ENCODE measurements around the gene HP1BP3. TPM values are rescaled to one million over a fixed set of nuclear protein-coding genes. Genes with fewer than 3 reads are reported as not detected.
A peak's percentile ranks its signal among the peaks of the same experiment; 100 is the strongest.

The HP1BP3 gene
- polyA plus RNA-seq, 1 donor from 2014 or later = 389 TPM

DNA sequence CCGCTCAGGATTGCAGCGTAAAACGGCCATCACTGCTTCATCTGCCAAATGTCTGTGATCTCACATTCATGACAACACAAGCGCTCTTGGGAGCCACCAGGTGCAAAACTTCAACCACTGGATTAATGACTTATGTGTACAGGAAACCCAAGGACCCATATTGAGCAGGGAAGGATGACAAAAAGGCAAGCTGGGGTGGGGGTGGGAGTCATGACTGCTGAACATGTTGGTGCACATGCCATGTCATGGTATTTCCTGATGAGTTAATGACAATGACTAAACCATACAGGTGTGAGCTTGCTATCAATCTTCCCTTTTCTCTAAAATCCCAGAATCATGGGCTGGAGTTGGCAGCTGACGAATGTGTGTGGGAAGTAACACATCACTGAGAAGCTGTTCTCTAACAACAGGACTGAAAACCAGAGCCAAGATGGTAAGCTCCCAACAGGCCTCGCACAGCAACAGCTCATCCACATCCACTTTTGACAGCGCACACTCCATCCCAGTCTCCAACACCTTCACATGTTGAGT is 51.5 kb downstream of the HP1BP3 start:
- Histone ChIP-seq H3K79me2 (replicated peaks; ENCODE audit: insufficient read depth, low read length) (no peaks in the 10 kb centered on the region), H3K27ac (ENCODE audit: low read length) (no peak overlapping the region), H3K9me2 (ENCODE audit: insufficient read depth, low read length) (no peaks in the 10 kb centered on the region), H2AFZ (ENCODE audit: low read depth, low read length) (no peak overlapping the region), H3F3A (ENCODE audit: insufficient read depth, low read length, poor library complexity, severe bottlenecking) (no peaks in the 10 kb centered on the region), H4K20me1 (ENCODE audit: insufficient read depth) (no peaks in the 10 kb centered on the region), H3K4me2 (ENCODE audit: low read length) (no peak overlapping the region), H3K9ac (ENCODE audit: low read length) (no peak overlapping the region), H3K27me3 (ENCODE audit: insufficient read depth, low read depth, low read length) (peaks cover 11% of the 10 kb centered on the region), H3K36me3 (ENCODE audit: insufficient read depth, low read length) (no peaks in the 10 kb centered on the region), H3K9me3 (ENCODE audit: low read length) (no peaks in the 10 kb centered on the region), H3K4me3 (ENCODE audit: low read length) (no peak overlapping the region)
- no peak for TF ChIP-seq RAD21 (conservative IDR thresholded peaks at IDR 0.05)
- TF ChIP-seq, protein P1, sequence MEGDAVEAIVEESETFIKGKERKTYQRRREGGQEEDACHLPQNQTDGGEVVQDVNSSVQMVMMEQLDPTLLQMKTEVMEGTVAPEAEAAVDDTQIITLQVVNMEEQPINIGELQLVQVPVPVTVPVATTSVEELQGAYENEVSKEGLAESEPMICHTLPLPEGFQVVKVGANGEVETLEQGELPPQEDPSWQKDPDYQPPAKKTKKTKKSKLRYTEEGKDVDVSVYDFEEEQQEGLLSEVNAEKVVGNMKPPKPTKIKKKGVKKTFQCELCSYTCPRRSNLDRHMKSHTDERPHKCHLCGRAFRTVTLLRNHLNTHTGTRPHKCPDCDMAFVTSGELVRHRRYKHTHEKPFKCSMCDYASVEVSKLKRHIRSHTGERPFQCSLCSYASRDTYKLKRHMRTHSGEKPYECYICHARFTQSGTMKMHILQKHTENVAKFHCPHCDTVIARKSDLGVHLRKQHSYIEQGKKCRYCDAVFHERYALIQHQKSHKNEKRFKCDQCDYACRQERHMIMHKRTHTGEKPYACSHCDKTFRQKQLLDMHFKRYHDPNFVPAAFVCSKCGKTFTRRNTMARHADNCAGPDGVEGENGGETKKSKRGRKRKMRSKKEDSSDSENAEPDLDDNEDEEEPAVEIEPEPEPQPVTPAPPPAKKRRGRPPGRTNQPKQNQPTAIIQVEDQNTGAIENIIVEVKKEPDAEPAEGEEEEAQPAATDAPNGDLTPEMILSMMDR (IDR thresholded peaks at IDR 0.05; ENCODE audit: poor library complexity, severe bottlenecking) = no peak
- TF ChIP-seq EZH2 (IDR thresholded peaks at IDR 0.05; ENCODE audit: borderline replicate concordance, insufficient read depth, low read length, poor library complexity, severe bottlenecking) = no peak
- TF ChIP-seq, protein P2, sequence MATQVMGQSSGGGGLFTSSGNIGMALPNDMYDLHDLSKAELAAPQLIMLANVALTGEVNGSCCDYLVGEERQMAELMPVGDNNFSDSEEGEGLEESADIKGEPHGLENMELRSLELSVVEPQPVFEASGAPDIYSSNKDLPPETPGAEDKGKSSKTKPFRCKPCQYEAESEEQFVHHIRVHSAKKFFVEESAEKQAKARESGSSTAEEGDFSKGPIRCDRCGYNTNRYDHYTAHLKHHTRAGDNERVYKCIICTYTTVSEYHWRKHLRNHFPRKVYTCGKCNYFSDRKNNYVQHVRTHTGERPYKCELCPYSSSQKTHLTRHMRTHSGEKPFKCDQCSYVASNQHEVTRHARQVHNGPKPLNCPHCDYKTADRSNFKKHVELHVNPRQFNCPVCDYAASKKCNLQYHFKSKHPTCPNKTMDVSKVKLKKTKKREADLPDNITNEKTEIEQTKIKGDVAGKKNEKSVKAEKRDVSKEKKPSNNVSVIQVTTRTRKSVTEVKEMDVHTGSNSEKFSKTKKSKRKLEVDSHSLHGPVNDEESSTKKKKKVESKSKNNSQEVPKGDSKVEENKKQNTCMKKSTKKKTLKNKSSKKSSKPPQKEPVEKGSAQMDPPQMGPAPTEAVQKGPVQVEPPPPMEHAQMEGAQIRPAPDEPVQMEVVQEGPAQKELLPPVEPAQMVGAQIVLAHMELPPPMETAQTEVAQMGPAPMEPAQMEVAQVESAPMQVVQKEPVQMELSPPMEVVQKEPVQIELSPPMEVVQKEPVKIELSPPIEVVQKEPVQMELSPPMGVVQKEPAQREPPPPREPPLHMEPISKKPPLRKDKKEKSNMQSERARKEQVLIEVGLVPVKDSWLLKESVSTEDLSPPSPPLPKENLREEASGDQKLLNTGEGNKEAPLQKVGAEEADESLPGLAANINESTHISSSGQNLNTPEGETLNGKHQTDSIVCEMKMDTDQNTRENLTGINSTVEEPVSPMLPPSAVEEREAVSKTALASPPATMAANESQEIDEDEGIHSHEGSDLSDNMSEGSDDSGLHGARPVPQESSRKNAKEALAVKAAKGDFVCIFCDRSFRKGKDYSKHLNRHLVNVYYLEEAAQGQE (IDR thresholded peaks at IDR 0.05; ENCODE audit: borderline replicate concordance) = no peak
- no peak for TF ChIP-seq MXI1 (conservative IDR thresholded peaks at IDR 0.05; ENCODE audit: poor library complexity, severe bottlenecking)
- no peak for TF ChIP-seq EP300 (conservative IDR thresholded peaks at IDR 0.05; ENCODE audit: poor library complexity, severe bottlenecking)
- TF ChIP-seq TAF1 (IDR thresholded peaks at IDR 0.05; ENCODE audit: low read depth) = no peak
- no peak for TF ChIP-seq SMC3 (conservative IDR thresholded peaks at IDR 0.05; ENCODE audit: poor library complexity)
- no peak for TF ChIP-seq POLR2AphosphoS5 (IDR thresholded peaks at IDR 0.05)

DNA sequence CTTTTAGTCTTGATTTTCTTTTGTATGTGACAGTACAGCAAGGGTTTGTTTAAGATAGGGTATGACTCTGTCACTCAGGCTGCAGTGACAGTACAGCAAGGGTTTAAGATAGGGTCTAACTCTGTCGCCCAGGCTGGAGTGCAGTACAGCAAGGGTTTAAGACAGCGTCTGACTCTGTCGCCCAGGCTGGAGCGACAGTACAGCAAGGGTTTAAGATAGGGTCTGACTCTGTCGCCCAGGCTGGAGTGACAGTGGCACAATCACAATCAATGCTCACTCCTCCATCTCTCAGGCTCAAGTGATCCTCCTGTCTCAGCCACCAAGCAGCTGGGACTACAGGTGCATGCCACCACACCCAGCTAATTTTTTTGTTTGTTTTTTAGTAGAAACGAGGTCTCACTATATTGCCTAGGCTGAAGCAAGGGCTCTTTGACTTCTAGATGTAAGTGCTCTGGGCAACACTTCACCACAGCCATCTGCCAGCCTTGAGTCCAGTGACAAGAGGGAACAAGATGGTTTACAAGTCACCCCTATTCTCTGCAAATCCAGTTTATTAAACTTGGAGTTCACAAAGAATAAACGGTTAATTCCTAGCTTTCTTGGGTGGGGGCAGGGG is 53.6 kb downstream of the HP1BP3 start:
- Histone ChIP-seq H3K27me3 (ENCODE audit: insufficient read depth, low read depth, low read length) (peaks cover 11% of the 10 kb centered on the region), H3K79me2 (replicated peaks; ENCODE audit: insufficient read depth, low read length) (no peaks in the 10 kb centered on the region), H2AFZ (ENCODE audit: low read depth, low read length) (no peak overlapping the region), H3K9me3 (ENCODE audit: low read length) (no peaks in the 10 kb centered on the region), H3K27ac (ENCODE audit: low read length) (no peak overlapping the region), H3K4me3 (ENCODE audit: low read length) (peak overlapping the region; percentile 79), H3K9ac (ENCODE audit: low read length) (no peak overlapping the region), H3K9me2 (ENCODE audit: insufficient read depth, low read length) (no peaks in the 10 kb centered on the region), H3K36me3 (ENCODE audit: insufficient read depth, low read length) (no peaks in the 10 kb centered on the region), H3K4me2 (ENCODE audit: low read length) (no peak overlapping the region), H4K20me1 (ENCODE audit: insufficient read depth) (no peaks in the 10 kb centered on the region), H3F3A (ENCODE audit: insufficient read depth, low read length, poor library complexity, severe bottlenecking) (no peaks in the 10 kb centered on the region)
- TF ChIP-seq EZH2 (IDR thresholded peaks at IDR 0.05; ENCODE audit: borderline replicate concordance, insufficient read depth, low read length, poor library complexity, severe bottlenecking) (no peak), RAD21 (conservative IDR thresholded peaks at IDR 0.05) (no peak), POLR2AphosphoS5 (IDR thresholded peaks at IDR 0.05) (no peak), SMC3 (conservative IDR thresholded peaks at IDR 0.05; ENCODE audit: poor library complexity) (no peak), MXI1 (conservative IDR thresholded peaks at IDR 0.05; ENCODE audit: poor library complexity, severe bottlenecking) (no peak), EP300 (conservative IDR thresholded peaks at IDR 0.05; ENCODE audit: poor library complexity, severe bottlenecking) (no peak), TAF1 (IDR thresholded peaks at IDR 0.05; ENCODE audit: low read depth) (no peak)
- TF ChIP-seq, protein P2 (IDR thresholded peaks at IDR 0.05; ENCODE audit: borderline replicate concordance) = no peak
- TF ChIP-seq, protein P1 (IDR thresholded peaks at IDR 0.05; ENCODE audit: poor library complexity, severe bottlenecking) = no peak
